ENCODE results near the gene PUS7. TPM values are rescaled to one million over a fixed set of nuclear protein-coding genes. Genes with fewer than 3 reads are reported as not detected.
"Not testable (repeated sequence)": the region's sequence is repeated elsewhere in the genome, so short reads cannot be mapped to it uniquely, and the experiment has no call there.

The PUS7 gene
- total and polyA plus RNA-seq, 2 of the 4 experiments (the other 2 are of a cell fraction), result 11.7 to 17.0 TPM

- Histone ChIP-seq H3K9me3 (ENCODE audit: control insufficient read depth, insufficient read depth, low read length) (no peaks in the 10 kb centered on the region), H2AK9ac (replicated peaks; ENCODE audit: low read depth, low read length, poor library complexity) (no peak overlapping the region), H3K4me3 (ENCODE audit: insufficient read depth, low read depth, low read length) (no peak overlapping the region), H3K23ac (ENCODE audit: low read depth, low read length) (no peak overlapping the region), H2AK5ac (ENCODE audit: low read depth, low read length) (no peak overlapping the region), H3K9ac (ENCODE audit: low read depth, low read length) (no peak overlapping the region), H3K14ac (replicated peaks; ENCODE audit: low read depth, low read length) (no peak overlapping the region), H2BK15ac (ENCODE audit: low read depth, low read length) (no peak overlapping the region), H2AFZ (replicated peaks; ENCODE audit: low read length, poor library complexity) (no peak overlapping the region), H4K8ac (ENCODE audit: low read depth in 2 of 2, low read length in 2 of 2) (no peak overlapping the region), H4K20me1 (ENCODE audit: insufficient read depth, low read length) (peaks cover 9% of the 10 kb centered on the region), H2BK20ac (ENCODE audit: low read depth, low read length) (no peak overlapping the region), H3K36me3 (ENCODE audit: control insufficient read depth, insufficient read depth, low read length) (peaks cover 1% of the 10 kb centered on the region; the same call in 1 of the 2 replicates), H3K79me1 (ENCODE audit: low read depth in 1 of 2, low read length in 2 of 2) (peaks cover 11 to 42% of the 10 kb centered on the region in 2 experiments; a peak in 2 of 4 replicates), H3K4me1 (ENCODE audit: control insufficient read depth, insufficient read depth, low read length) (peaks cover 2% of the 10 kb centered on the region; the same call in 1 of the 2 replicates), H2BK5ac (ENCODE audit: low read depth, low read length, poor library complexity, severe bottlenecking) (no peak overlapping the region), H3K9me1 (ENCODE audit: insufficient read depth, low read length) (no peaks in the 10 kb centered on the region), H2BK120ac (ENCODE audit: low read depth, low read length) (no peak overlapping the region), H3K56ac (ENCODE audit: extremely low read depth, insufficient read depth, low read length) (no peak overlapping the region), H4K91ac (ENCODE audit: insufficient read depth, low read depth, low read length) (no peak overlapping the region), H4K5ac (ENCODE audit: low read depth, low read length) (no peak overlapping the region), H3K18ac (ENCODE audit: low read depth, low read length) (no peak overlapping the region), H3K27me3 (ENCODE audit: control insufficient read depth, insufficient read depth, low read length) (no peaks in the 10 kb centered on the region), H3K4ac (ENCODE audit: low read depth, low read length) (no peak overlapping the region), H3K27ac (ENCODE audit: insufficient read depth, low read length) (no peak overlapping the region), H3K4me2 (ENCODE audit: low read depth, low read length) (no peak overlapping the region)
- in situ Hi-C loops (cut with MboI; ENCODE audit: low sequenced_read_pairs), result no loop called here
- POLR2A ChIA-PET (ENCODE audit: unreplicated experiment), result no interaction called here
- BruUV-seq (replicated peaks), result no TSS peak
- DNase-seq (peak; percentile 8), ATAC-seq (ENCODE audit: low read depth) (no peak)
- no CpG with 5 or more reads among the region's 6 CpGs for WGBS, 2 experiments (ENCODE audit: extremely low coverage in 2 of 2, insufficient read length in 1 of 2)
- TF ChIP-seq RAD21 (IDR thresholded peaks at IDR 0.05; ENCODE audit: low read length), result no peak
- TF ChIP-seq FOS (IDR thresholded peaks at IDR 0.05; ENCODE audit: low read depth, low read length), result no peak
- dilution Hi-C loops (cut with HindIII; ENCODE audit: low sequenced_read_pairs, unreplicated experiment), result no loop called here
- CTCF ChIA-PET, result no interaction called here
- intact Hi-C loops (cut with micrococcal nuclease), result no loop called here
Observed at GRCh38 chr7:105519353-105519752, 2.7 kb downstream of the PUS7 start.

GRCh38 chr7:105515610-105516009, 6.5 kb downstream of the PUS7 start:
- in situ Hi-C loops (cut with MboI; ENCODE audit: low sequenced_read_pairs); H4K20me1 ChIP-seq (ENCODE audit: insufficient read depth, low read length); H3K9me3 ChIP-seq (ENCODE audit: control insufficient read depth, insufficient read depth, low read length); ATAC-seq (ENCODE audit: low read depth); dilution Hi-C loops (cut with HindIII; ENCODE audit: low sequenced_read_pairs, unreplicated experiment); H3K14ac ChIP-seq (replicated peaks; ENCODE audit: low read depth, low read length); H4K8ac ChIP-seq (ENCODE audit: low read depth in 2 of 2, low read length in 2 of 2); intact Hi-C loops (cut with micrococcal nuclease); H3K23ac ChIP-seq (ENCODE audit: low read depth, low read length); H3K4me1 ChIP-seq (ENCODE audit: control insufficient read depth, insufficient read depth, low read length); H3K4me2 ChIP-seq (ENCODE audit: low read depth, low read length); H4K91ac ChIP-seq (ENCODE audit: insufficient read depth, low read depth, low read length); H2BK15ac ChIP-seq (ENCODE audit: low read depth, low read length); H3K56ac ChIP-seq (ENCODE audit: extremely low read depth, insufficient read depth, low read length); POLR2A ChIA-PET (ENCODE audit: unreplicated experiment); H3K9me1 ChIP-seq (ENCODE audit: insufficient read depth, low read length); H3K4ac ChIP-seq (ENCODE audit: low read depth, low read length); H3K9ac ChIP-seq (ENCODE audit: low read depth, low read length); H2BK120ac ChIP-seq (ENCODE audit: low read depth, low read length); H3K36me3 ChIP-seq (ENCODE audit: control insufficient read depth, insufficient read depth, low read length); H2AK5ac ChIP-seq (ENCODE audit: low read depth, low read length); H2BK5ac ChIP-seq (ENCODE audit: low read depth, low read length, poor library complexity, severe bottlenecking); H3K4me3 ChIP-seq (ENCODE audit: insufficient read depth, low read depth, low read length); H2BK20ac ChIP-seq (ENCODE audit: low read depth, low read length); BruUV-seq (replicated peaks); DNase-seq; H2AK9ac ChIP-seq (replicated peaks; ENCODE audit: low read depth, low read length, poor library complexity); H2AFZ ChIP-seq (replicated peaks; ENCODE audit: low read length, poor library complexity); H3K27me3 ChIP-seq (ENCODE audit: control insufficient read depth, insufficient read depth, low read length); H3K27ac ChIP-seq (ENCODE audit: insufficient read depth, low read length); H4K5ac ChIP-seq (ENCODE audit: low read depth, low read length); H3K18ac ChIP-seq (ENCODE audit: low read depth, low read length): not testable (repeated sequence)
- CTCF ChIA-PET, result interaction anchor here (0.6 kb wide), 1 partner anchor 43 kb away, joined by 3 read pairs; no protein-coding TSS in a partner anchor
- WGBS, 2 experiments (ENCODE audit: extremely low coverage in 2 of 2, insufficient read length in 1 of 2), result no CpG with 5 or more reads among the region's 7 CpGs
- H3K79me1 ChIP-seq (ENCODE audit: low read depth in 1 of 2, low read length in 2 of 2), result peaks cover 16 to 53% of the 10 kb centered on the region in 2 experiments; a peak in 3 of 4 replicates
